ENCODE measurements around the gene ATP13A3.

The ATP13A3 gene

DNA sequence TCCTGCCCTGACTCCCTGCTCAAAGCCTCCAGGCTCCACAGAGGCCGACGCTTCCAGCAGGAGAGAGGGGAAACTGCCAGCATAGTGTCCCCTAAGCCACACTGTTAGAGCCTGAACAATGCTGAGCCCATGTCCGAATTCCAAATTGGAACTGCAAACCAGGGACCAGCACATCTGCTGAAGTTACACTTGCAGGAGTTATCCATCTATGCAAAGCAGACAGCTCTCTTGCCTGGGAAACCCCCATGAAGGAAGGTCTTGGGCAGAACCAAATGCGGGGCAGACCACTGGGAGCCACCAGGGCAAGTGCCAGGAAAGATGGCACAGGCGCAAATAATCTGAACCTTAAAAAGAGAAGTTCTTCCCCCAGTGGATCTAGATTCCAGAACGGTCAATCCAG lies 117.9 kb downstream of the ATP13A3 start:
- no peak for DNase-seq

DNA sequence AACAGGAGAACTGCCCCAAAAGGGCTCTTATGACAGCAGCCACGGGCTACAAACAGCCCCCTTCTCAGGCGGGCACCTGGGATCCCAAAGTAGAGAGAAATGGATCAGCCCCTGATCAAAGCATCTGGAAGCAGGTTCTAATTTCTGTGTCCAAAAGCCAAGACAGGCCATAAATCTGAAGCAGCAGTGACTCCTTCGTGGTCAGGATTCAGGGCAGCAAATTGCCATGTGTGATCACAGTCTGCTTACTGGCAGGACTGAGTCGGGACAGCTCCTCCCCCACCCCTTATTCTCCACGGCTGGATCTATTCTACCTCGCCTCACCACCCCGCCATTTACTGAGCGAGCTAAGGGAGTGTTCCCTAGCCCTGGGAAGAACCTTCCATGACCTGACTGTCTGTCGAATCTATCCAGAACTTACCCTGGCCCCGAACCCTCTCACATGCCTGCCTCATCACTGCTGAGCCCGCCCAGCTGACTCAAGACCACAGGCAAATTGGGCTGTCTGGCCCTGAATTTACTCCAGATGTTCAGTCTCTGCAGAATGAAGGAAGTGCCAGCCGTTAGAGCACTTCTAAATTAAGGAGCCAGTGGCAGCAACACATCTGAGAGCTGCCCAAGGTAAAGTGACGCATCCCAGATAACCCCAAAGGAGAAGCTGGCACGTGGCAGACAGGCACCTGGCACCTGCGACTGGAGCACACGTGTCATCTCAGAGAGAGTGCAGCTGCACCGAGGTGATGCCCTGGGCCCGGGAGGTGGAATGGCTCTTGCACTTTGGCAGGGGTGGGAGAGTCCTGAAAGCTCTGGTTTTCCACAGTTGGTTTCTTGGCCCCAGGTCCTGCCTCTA lies 118.6 kb downstream of the ATP13A3 start:
- no peak for DNase-seq

GRCh38 chr3:194365978-194366490 lies 120.8 kb downstream of the ATP13A3 start:
- no peak for DNase-seq

DNA sequence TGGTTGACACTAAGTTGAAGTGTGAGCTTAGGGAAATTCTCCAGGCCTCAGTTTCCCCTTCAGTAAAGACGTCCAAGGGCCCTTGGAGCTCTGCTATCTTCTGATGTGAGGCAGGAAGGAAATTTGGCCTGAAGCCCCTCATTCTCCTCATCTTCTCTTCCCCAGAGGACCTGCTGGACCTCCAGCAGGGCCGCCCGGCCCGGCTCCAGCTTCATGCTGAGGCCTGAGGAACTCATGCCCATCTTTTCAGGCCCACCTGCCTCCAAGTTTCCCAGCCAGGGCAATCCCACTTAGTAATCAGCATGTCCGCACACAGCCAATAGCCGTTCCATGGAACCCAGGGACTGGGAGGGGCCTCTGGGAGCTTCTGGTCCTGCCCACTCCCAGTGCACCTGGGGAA lies 121.3 kb downstream of the ATP13A3 start:
- no peak for DNase-seq

GRCh38 chr3:194364652-194365434 lies 122.0 kb downstream of the ATP13A3 start:
- DNase-seq, result no peak

GRCh38 chr3:194364314-194364651 lies 122.5 kb downstream of the ATP13A3 start:
- no peak for DNase-seq

DNA sequence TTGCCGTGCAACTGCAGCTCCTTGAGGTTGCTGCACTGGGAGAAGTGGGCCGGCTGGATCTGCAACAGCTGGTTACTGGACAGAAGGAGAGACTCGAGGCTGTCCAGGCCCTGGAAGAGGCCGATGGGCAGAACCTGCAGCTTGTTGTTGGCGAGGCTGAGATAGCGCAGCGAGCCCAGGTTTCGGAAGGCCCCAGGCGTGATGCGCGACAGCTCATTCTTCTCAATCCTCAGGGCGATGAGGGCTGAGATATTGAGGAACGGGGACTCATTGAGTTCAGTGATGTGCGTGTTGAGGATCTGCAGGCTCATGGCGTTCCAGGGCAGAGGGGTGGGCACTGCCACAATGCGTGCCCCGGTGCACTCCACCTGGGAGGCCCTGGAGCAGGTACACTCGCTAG lies 126.2 kb downstream of the ATP13A3 start:
- no peak for DNase-seq

GRCh38 chr3:194357681-194358080 lies 129.1 kb downstream of the ATP13A3 start:
- DNase-seq, result no peak

- DNase-seq, result no peak
Measured at GRCh38 chr3:194355379-194355778, 131.4 kb downstream of the ATP13A3 start.

GRCh38 chr3:194354315-194354714 lies 132.5 kb downstream of the ATP13A3 start:
- no peak for DNase-seq

All from NK-92 treated with Interleukin-12 subunit alpha and Interleukin-12 subunit beta, amount 100 ng/mL, for 24 hours (cell line).